Measurements from ENCODE around the gene CACUL1. TPM values are rescaled to one million over a fixed set of nuclear protein-coding genes. Genes with fewer than 3 reads are reported as not detected.
"Not testable (repeated sequence)": the region's sequence is repeated elsewhere in the genome, so short reads cannot be mapped to it uniquely, and the experiment has no call there.

CACUL1 gene
- total RNA-seq, 1 experiment from 2014 or later, result 37.4 TPM

- DNase-seq (ENCODE audit: extremely low read depth, low read depth), result no peak
Measured at GRCh38 chr10:118692872-118693271, 61.9 kb downstream of the CACUL1 start.

- no peak for DNase-seq (ENCODE audit: extremely low read depth, low read depth)
Measured at GRCh38 chr10:118689070-118689858, 65.5 kb downstream of the CACUL1 start.

- no peak for DNase-seq (ENCODE audit: extremely low read depth, low read depth)
Measured at GRCh38 chr10:118687472-118687871, 67.3 kb downstream of the CACUL1 start.

DNA sequence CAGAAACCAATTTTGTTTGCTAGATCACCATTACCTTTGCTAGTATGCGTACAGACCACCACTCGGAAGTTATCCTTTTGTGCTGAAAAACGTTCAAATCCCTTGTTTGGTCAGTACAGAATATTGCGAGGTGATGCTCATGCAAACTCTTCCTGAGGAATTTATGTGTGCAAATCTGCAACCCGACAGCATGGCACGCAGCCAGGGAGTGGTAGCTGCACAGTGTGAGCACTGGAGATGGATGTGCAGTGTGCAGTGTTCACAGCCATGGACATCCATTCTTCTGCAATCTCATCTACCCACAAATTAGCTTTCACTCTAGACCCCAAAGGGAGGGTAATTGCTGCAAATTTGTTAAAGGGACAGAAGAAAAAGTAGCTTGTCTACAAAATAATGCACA lies 72.2 kb downstream of the CACUL1 start:
- DNase-seq (ENCODE audit: extremely low read depth, low read depth), result no peak

DNA sequence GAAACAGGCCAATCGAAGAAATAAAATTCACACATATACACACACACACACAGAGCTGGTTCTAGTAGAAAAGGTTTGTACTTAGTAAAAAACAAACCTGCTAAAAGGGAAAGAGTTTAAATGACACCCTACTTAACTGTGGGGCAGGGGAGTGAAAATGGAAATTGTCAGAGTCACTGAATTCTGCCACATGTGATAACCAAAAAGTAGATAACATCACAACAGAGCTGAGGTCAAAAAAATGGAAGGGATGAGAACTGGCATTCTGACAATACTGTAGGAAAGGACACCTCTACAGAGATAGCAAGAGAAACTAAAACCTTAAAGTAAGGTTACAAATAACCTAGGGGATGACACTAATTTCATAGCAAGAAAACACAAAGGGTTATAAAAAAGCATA lies 74.6 kb downstream of the CACUL1 start:
- no peak for DNase-seq (ENCODE audit: extremely low read depth, low read depth)

GRCh38 chr10:118674226-118674919 lies 80.4 kb downstream of the CACUL1 start:
- no peak for DNase-seq (ENCODE audit: extremely low read depth, low read depth)

DNA sequence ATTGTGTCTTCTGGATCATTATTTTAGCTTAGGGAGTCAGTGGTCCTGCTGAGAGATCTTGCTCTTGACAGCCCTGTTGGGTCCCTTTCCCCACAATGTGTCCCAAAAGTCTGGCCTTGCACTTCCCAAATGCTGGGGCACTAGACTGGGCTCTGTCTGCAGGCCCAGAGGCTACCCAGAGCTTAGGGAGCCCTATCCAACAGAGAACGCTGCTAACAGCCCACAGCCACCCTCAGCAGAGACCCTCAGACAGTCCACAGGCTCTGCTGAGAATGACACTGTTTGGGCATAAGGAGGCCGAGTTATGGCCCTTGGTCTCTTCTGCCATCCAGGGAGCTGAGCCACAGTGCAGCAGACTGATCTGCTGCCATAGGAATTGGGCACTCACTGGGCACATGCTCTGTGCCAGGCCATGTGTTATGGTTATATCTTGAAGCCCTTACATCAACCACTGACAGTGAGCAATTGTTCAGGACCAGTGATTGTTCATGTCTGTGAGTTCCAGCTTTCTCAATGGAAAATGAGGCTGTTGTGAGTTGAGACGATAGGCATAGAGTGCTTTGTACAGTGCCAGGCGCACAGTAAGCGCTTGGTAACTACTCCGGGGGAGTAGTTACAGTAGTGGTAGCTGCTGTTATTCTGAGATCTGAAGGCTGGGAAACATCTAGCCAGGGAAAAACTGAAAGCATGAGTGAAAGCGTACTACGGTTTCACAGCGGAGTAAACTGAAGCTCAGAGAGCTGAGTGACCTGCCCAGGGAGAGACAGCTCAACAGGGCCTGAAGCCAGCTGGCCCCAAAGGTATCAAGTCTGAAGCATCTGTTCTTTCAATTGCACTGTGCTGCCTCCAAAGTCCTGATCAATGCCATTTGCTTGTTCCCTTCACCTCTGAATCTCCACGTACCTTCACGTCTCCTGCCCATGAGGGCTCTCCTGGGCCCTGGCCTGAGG lies 81.7 kb downstream of the CACUL1 start:
- no peak for DNase-seq (ENCODE audit: extremely low read depth, low read depth)

DNA sequence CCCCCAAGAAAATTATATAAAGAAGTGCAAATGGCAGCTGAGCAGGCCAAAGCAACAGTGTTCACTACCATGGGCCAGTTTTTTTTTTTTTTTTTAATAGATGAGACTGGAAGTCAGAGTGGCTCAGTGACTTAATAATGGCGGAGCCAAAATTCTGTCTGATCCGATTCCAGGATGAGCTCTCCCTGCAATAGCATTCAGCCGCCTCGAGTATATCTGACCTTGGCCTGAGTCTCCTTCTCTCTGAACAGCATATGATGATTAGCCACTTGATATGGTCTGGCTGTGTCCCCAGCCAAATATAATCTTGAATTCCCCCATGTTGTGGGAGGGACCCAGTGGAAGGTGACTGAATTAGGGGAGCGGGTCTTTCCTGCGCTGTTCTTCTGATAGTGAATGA lies 82.6 kb downstream of the CACUL1 start:
- no peak for DNase-seq (ENCODE audit: extremely low read depth, low read depth)

GRCh38 chr10:118671221-118671620 lies 83.5 kb downstream of the CACUL1 start:
- DNase-seq (ENCODE audit: extremely low read depth, low read depth), result not testable (repeated sequence)

GRCh38 chr10:118670472-118671124 lies 84.2 kb downstream of the CACUL1 start:
- no peak for DNase-seq (ENCODE audit: extremely low read depth, low read depth)

GRCh38 chr10:118669835-118670234 lies 84.9 kb downstream of the CACUL1 start:
- DNase-seq (ENCODE audit: extremely low read depth, low read depth), result no peak

- DNase-seq (ENCODE audit: extremely low read depth, low read depth), result no peak
Measured at GRCh38 chr10:118669020-118669791, 85.6 kb downstream of the CACUL1 start.

GRCh38 chr10:118668228-118668952 lies 86.4 kb downstream of the CACUL1 start:
- no peak for DNase-seq (ENCODE audit: extremely low read depth, low read depth)

GRCh38 chr10:118667732-118668131 lies 87.0 kb downstream of the CACUL1 start:
- no peak for DNase-seq (ENCODE audit: extremely low read depth, low read depth)

DNA sequence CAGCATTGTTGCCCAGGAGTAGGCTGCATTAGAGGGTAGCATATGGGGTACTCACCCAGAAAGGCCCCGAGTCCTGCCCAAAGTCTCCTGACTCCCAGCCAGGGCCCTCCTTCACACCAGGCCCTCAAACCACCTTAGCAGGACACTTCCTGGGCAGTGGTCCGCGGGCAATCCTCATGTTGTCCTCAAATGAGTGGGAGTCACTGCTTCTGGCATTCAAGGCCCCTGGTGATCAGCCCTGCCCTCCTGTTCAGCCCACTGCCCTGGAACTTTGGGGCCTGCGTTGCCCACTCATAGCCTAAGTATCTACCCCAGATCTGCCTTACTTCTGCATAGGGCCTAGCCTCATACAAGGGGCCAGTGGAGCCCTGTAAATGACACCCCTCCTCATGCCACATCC lies 88.4 kb downstream of the CACUL1 start:
- no peak for DNase-seq (ENCODE audit: extremely low read depth, low read depth)

DNA sequence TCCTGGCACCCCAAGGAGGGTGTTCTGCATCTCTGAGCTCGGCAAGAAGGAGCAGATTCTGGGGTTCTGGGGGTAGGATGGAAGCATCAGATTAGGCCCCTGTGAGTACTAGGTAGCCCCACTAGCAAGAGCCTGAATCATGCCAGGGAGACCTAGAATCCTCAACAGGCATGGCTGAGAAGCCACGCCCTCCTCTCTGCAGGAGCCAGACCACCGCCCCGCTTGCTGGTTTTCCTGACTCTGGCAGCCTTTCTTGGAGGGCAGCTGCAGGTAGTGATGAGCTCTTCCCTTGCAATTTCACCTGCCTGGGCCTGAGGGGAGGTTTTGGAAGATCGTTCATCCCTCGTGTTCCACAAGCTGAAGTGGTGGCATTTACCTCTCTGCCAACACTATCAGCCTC lies 90.4 kb downstream of the CACUL1 start:
- DNase-seq (ENCODE audit: extremely low read depth, low read depth), result no peak

DNA sequence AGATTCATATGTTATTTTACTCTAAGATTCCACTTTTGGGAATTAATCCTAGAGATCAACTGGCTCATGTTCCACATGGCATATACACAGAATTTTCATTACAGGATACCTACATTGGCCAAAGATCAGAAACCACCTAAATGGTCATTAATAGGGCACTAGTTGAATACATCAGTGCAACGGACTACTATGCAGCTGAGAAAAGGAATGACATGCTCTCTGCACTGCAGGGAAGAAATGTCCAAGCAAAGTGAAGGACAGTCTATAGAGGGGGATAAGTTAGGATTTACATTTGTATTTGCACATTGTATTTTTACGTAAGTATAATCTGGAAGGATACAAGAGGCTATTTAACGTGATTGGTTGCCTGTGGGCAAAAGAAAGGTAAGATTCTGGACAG lies 91.6 kb downstream of the CACUL1 start:
- no peak for DNase-seq (ENCODE audit: extremely low read depth, low read depth)

GRCh38 chr10:118662228-118663035 lies 92.3 kb downstream of the CACUL1 start:
- no peak for DNase-seq (ENCODE audit: extremely low read depth, low read depth)

Measured in NCI-H460 (cell line).